Fibroblast of lung (primary cell): ENCODE results near the gene ZNF774. TPM values are rescaled to one million over a fixed set of nuclear protein-coding genes. Genes with fewer than 3 reads are reported as not detected.

Experiments
- DNase-seq, 2 donors: peaks; one replicate each; pipeline versions ENCODE4 v3.0.0 to v3.0.0-alpha.2; 2010; ENCODE audit warnings: low read depth in 2 of 2
- H2AFZ ChIP-seq: 2 replicates; pipeline ENCODE4 v1.5.1; 2012; ENCODE audit warnings: low read length, control low read depth, inconsistent platforms
- H3K27ac ChIP-seq: 2 replicates; pipeline ENCODE4 v1.5.1; 2011; ENCODE audit warnings: low read length, control low read depth; ENCODE audit not compliant: insufficient read depth
- H3K27me3 ChIP-seq: 2 replicates; pipeline ENCODE4 v1.5.1; 2011; ENCODE audit warnings: mild to moderate bottlenecking, low read length; ENCODE audit not compliant: control insufficient read depth, insufficient read depth
- H3K36me3 ChIP-seq: 2 replicates; pipeline ENCODE4 v1.5.1; 2011; ENCODE audit warnings: low read length; ENCODE audit not compliant: control insufficient read depth, insufficient read depth
- H3K4me1 ChIP-seq: 2 replicates; pipeline ENCODE4 v1.5.1; 2011; ENCODE audit warnings: low read length; ENCODE audit not compliant: control insufficient read depth, insufficient read depth; ENCODE audit errors: extremely low read depth
- H3K4me2 ChIP-seq: 2 replicates; pipeline ENCODE4 v1.5.1; 2011; ENCODE audit warnings: low read length, control low read depth; ENCODE audit not compliant: insufficient read depth; ENCODE audit errors: extremely low read depth
- H3K4me3 ChIP-seq, 4 experiments: fragments of 200-600 bp in 1 of 4; sonication (generic) in 1 of 4; replicated peaks in 1 of 4; 2 replicates each; pipeline ENCODE4 v1.5.1; 2011 to 2016; ENCODE audit warnings: low read length in 4 of 4, low read depth in 3 of 4, mild to moderate bottlenecking in 3 of 4, control low read depth in 2 of 4, inconsistent platforms in 1 of 4, mixed read lengths in 1 of 4; ENCODE audit not compliant: insufficient read depth in 1 of 4; ENCODE audit errors: control extremely low read depth in 1 of 4
- H3K79me2 ChIP-seq: 2 replicates; pipeline ENCODE4 v1.5.1; 2012; ENCODE audit warnings: mild to moderate bottlenecking, low read length, inconsistent platforms; ENCODE audit not compliant: control insufficient read depth, insufficient read depth
- H3K9ac ChIP-seq: 2 replicates; pipeline ENCODE4 v1.5.1; 2011; ENCODE audit warnings: mild to moderate bottlenecking, low read length, control low read depth; ENCODE audit not compliant: insufficient read depth
- H3K9me3 ChIP-seq: 2 replicates; pipeline ENCODE4 v1.5.1; 2012; ENCODE audit warnings: low read depth, low read length; ENCODE audit not compliant: control insufficient read depth, insufficient read depth
- H4K20me1 ChIP-seq: 2 replicates; pipeline ENCODE4 v1.5.1; 2011; ENCODE audit warnings: low read length; ENCODE audit not compliant: control insufficient read depth, insufficient read depth; ENCODE audit errors: extremely low read depth
- EZH2 ChIP-seq: IDR thresholded peaks from 2 replicates; pipeline ENCODE4 v1.5.1; 2012; ENCODE audit warnings: low read length, control low read depth, mild to moderate bottlenecking; ENCODE audit errors: missing control alignments
- polyA plus RNA-seq, 2 donors: library from polyadenylated mRNA; depleted of rRNA in 1 of 2; stranded (reverse) in 1 of 2; unstranded in 1 of 2; fragments of >200 nt; gene quantifications; 2 replicates each; pipeline ENCODE4 v1.2.1, GENCODE V29; 2011 to 2012; ENCODE audit warnings: missing spikeins in 1 of 2
- total RNA-seq: library from RNA; depleted of rRNA; stranded (reverse); fragments of >200 nt; gene quantifications from 2 replicates; pipeline ENCODE4 v1.2.1, GENCODE V29; 2014
- TF ChIP-seq, protein P1 (sequence below), 2 donors: IDR thresholded peaks in 1 of 2; conservative IDR thresholded peaks in 1 of 2; 1 replicate in 1 of 2; 2 replicates in 1 of 2; pipeline ENCODE4 v1.5.1; 2011 to 2012; ENCODE audit warnings: low read length in 2 of 2, control low read depth in 1 of 2, inconsistent platforms in 1 of 2, low read depth in 1 of 2, mild to moderate bottlenecking in 1 of 2

ZNF774 gene
- total and polyA plus RNA-seq, 2 donors (not counting 1 experiment from before 2014, with no cell fraction given), result 1.3 to 1.8 TPM

GRCh38 chr15:90379263-90379662 is 27.2 kb downstream of the ZNF774 start:
- no peaks in the 10 kb centered on the region for H3K36me3 ChIP-seq
- H3K4me1 ChIP-seq, result no peaks in the 10 kb centered on the region
- H3K4me2 ChIP-seq, result no peak overlapping the region
- no peaks in the 10 kb centered on the region for H3K79me2 ChIP-seq
- H2AFZ ChIP-seq, result no peak overlapping the region
- no peak overlapping the region for H3K27ac ChIP-seq
- H3K4me3 ChIP-seq, result no peak overlapping the region
- DNase-seq, result no peak
- no peaks in the 10 kb centered on the region for H4K20me1 ChIP-seq
- no peaks in the 10 kb centered on the region for H3K9me3 ChIP-seq
- no peak for TF ChIP-seq EZH2
- TF ChIP-seq, protein P1, sequence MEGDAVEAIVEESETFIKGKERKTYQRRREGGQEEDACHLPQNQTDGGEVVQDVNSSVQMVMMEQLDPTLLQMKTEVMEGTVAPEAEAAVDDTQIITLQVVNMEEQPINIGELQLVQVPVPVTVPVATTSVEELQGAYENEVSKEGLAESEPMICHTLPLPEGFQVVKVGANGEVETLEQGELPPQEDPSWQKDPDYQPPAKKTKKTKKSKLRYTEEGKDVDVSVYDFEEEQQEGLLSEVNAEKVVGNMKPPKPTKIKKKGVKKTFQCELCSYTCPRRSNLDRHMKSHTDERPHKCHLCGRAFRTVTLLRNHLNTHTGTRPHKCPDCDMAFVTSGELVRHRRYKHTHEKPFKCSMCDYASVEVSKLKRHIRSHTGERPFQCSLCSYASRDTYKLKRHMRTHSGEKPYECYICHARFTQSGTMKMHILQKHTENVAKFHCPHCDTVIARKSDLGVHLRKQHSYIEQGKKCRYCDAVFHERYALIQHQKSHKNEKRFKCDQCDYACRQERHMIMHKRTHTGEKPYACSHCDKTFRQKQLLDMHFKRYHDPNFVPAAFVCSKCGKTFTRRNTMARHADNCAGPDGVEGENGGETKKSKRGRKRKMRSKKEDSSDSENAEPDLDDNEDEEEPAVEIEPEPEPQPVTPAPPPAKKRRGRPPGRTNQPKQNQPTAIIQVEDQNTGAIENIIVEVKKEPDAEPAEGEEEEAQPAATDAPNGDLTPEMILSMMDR (conservative IDR thresholded peaks at IDR 0.05 in 1 of 2, IDR thresholded peaks at IDR 0.05 in 1 of 2; ENCODE audit: low read depth in 1 of 2, low read length in 2 of 2), result no peak
- H3K27me3 ChIP-seq, result no peaks in the 10 kb centered on the region
- no peak overlapping the region for H3K9ac ChIP-seq

DNA sequence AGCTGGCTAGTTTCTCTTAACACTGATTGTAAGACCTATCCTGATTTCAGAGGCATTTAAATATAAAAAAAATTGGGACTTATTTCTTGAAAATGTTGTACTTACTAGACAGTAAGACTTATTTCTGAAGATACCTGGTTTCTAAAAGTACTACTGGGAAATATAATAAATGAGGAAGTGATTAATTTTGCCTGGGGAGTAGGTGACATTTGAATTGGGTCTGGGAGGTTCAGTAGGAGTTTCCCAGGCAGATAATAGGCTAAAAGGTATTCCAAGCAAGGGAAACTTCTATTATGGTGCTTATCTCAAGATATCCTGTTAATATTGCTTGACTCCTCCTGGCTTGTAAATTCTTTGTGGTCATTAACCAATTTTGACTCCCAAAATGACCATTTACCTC is 29.4 kb downstream of the ZNF774 start:
- H3K4me1 ChIP-seq, result no peaks in the 10 kb centered on the region
- TF ChIP-seq, protein P1 (conservative IDR thresholded peaks at IDR 0.05 in 1 of 2, IDR thresholded peaks at IDR 0.05 in 1 of 2; ENCODE audit: low read depth in 1 of 2, low read length in 2 of 2), result no peak
- no peak for TF ChIP-seq EZH2
- DNase-seq, result no peak
- no peaks in the 10 kb centered on the region for H3K9me3 ChIP-seq
- H3K4me3 ChIP-seq, result no peak overlapping the region
- H3K4me2 ChIP-seq, result no peak overlapping the region
- H4K20me1 ChIP-seq, result no peaks in the 10 kb centered on the region
- no peaks in the 10 kb centered on the region for H3K27me3 ChIP-seq
- H3K79me2 ChIP-seq, result no peaks in the 10 kb centered on the region
- no peaks in the 10 kb centered on the region for H3K36me3 ChIP-seq
- no peak overlapping the region for H2AFZ ChIP-seq
- no peak overlapping the region for H3K9ac ChIP-seq
- H3K27ac ChIP-seq, result no peak overlapping the region

DNA sequence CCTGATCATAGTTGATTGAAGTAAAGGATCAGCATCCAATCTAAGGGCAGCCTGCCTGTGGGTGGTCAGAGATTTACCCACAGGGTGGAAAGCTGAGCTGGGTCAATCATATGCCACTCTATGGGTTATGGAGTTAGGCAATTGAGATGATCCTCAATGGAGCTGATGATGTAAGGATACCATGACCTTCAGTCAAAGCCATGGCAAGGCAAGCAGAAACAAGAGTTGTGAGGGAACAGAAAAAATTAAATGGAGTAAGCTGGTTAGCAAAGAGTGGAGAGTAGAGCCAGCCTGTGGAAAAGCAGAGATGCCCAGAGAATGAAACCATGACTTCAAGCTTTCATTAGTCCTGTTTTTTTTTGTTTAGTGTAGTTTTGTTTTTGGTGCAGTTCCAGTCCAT is 30.2 kb downstream of the ZNF774 start:
- no peak for TF ChIP-seq EZH2
- TF ChIP-seq, protein P1 (conservative IDR thresholded peaks at IDR 0.05 in 1 of 2, IDR thresholded peaks at IDR 0.05 in 1 of 2; ENCODE audit: low read depth in 1 of 2, low read length in 2 of 2), result no peak
- Histone ChIP-seq H2AFZ (no peak overlapping the region), H3K9me3 (no peaks in the 10 kb centered on the region), H3K27ac (no peak overlapping the region), H3K4me1 (no peaks in the 10 kb centered on the region), H3K79me2 (no peaks in the 10 kb centered on the region), H3K36me3 (no peaks in the 10 kb centered on the region), H3K4me2 (no peak overlapping the region), H3K9ac (no peak overlapping the region), H4K20me1 (no peaks in the 10 kb centered on the region), H3K4me3 (no peak overlapping the region), H3K27me3 (no peaks in the 10 kb centered on the region)
- DNase-seq, result no peak
